ENCODE data around the gene MEIOB. TPM values are rescaled to one million over a fixed set of nuclear protein-coding genes. Genes with fewer than 3 reads are reported as not detected.

The MEIOB gene
- polyA plus RNA-seq, 3 donors = not detected

DNA sequence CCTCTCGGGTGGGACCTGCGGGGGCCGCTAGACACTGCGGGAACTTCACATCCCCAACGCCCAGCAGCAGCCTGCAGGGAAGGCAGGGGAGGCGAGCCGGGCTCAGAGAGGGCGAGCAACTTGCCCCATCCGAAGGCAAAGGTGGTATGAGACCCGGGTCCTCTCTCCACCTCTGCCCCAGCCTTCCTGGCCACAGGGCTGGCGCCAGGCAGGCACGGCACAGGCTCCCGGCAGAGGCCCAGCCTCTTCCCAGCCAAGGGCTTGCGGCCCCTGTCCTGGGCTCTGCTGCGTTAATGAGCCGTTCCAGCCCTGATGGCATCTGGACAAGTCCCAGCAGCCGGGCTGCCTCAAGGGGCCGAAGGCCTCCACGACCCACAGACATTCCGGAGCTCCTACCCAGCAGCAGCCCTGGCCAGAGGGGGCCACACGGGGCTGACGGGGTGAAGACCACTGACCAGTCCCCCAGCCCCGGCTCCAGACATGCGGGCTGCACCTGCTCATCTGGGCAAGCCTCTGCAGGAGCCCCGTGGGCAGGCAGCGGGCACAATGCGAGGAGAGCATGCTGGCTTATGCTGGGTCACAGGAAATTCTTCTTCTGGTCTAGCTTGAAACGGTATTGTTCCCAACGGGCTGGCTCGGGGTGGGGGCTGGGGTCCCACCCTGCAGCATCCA lies 47.5 kb upstream of the MEIOB start:
- Histone ChIP-seq H4K20me1 (ENCODE audit: insufficient read depth, low read length) (no peaks in the 10 kb centered on the region), H3K36me3 (replicated peaks in 1 of 2; ENCODE audit: control insufficient read depth in 1 of 2, insufficient read depth in 2 of 2, low read length in 2 of 2) (no peaks in the 10 kb centered on the region), H3K4me1 (ENCODE audit: control insufficient read depth in 1 of 2, insufficient read depth in 2 of 2, low read length in 2 of 2) (peaks cover 6 to 9% of the 10 kb centered on the region in 2 donors), H2AFZ (ENCODE audit: insufficient read depth, low read depth, low read length, poor library complexity, severe bottlenecking) (no peak overlapping the region), H3K9me3 (replicated peaks in 1 of 2; ENCODE audit: control insufficient read depth in 1 of 2, insufficient read depth in 1 of 2, low read length in 2 of 2) (peaks cover 0 to 15% of the 10 kb centered on the region in 2 donors), H3K9ac (ENCODE audit: insufficient read depth, low read length, poor library complexity, severe bottlenecking) (no peak overlapping the region), H3K4me2 (replicated peaks; ENCODE audit: extremely low read depth, low read length, poor library complexity, severe bottlenecking) (no peak overlapping the region), H3K79me2 (ENCODE audit: insufficient read depth, low read length) (no peaks in the 10 kb centered on the region), H3K27ac (ENCODE audit: low read depth in 1 of 2, low read length in 2 of 2) (no peak overlapping the region), H3K4me3 (replicated peaks in 1 of 3; ENCODE audit: low read depth in 2 of 3, low read length in 3 of 3) (no peak overlapping the region), H3K27me3 (ENCODE audit: control insufficient read depth in 2 of 2, insufficient read depth in 2 of 2, low read length in 2 of 2) (peaks cover 18 to 87% of the 10 kb centered on the region in 2 donors)
- no peak for DNase-seq
- Mint-ChIP-seq H3K4me1 (peaks cover 16% of the 10 kb centered on the region), H3K36me3 (peaks cover 0 to 6% of the 10 kb centered on the region in 2 donors), H3K27me3 (ENCODE audit: low read depth in 3 of 3) (peaks cover 82 to 96% (median 92%) of the 10 kb centered on the region in 3 donors), H3K27ac (no peak overlapping the region), H3K9me3 (peaks cover 0 to 20% (median 6%) of the 10 kb centered on the region in 7 donors), H3K4me3 (peak overlapping the region in 1 of 2 donors; percentile 75)
- TF ChIP-seq, protein P1, sequence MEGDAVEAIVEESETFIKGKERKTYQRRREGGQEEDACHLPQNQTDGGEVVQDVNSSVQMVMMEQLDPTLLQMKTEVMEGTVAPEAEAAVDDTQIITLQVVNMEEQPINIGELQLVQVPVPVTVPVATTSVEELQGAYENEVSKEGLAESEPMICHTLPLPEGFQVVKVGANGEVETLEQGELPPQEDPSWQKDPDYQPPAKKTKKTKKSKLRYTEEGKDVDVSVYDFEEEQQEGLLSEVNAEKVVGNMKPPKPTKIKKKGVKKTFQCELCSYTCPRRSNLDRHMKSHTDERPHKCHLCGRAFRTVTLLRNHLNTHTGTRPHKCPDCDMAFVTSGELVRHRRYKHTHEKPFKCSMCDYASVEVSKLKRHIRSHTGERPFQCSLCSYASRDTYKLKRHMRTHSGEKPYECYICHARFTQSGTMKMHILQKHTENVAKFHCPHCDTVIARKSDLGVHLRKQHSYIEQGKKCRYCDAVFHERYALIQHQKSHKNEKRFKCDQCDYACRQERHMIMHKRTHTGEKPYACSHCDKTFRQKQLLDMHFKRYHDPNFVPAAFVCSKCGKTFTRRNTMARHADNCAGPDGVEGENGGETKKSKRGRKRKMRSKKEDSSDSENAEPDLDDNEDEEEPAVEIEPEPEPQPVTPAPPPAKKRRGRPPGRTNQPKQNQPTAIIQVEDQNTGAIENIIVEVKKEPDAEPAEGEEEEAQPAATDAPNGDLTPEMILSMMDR (IDR thresholded peaks at IDR 0.05) = no peak
- WGBS (ENCODE audit: insufficient coverage) = 37% methylated on average over 29 of the region's 30 CpGs
- intact Hi-C loops (cut with micrococcal nuclease) = no loop called here

DNA sequence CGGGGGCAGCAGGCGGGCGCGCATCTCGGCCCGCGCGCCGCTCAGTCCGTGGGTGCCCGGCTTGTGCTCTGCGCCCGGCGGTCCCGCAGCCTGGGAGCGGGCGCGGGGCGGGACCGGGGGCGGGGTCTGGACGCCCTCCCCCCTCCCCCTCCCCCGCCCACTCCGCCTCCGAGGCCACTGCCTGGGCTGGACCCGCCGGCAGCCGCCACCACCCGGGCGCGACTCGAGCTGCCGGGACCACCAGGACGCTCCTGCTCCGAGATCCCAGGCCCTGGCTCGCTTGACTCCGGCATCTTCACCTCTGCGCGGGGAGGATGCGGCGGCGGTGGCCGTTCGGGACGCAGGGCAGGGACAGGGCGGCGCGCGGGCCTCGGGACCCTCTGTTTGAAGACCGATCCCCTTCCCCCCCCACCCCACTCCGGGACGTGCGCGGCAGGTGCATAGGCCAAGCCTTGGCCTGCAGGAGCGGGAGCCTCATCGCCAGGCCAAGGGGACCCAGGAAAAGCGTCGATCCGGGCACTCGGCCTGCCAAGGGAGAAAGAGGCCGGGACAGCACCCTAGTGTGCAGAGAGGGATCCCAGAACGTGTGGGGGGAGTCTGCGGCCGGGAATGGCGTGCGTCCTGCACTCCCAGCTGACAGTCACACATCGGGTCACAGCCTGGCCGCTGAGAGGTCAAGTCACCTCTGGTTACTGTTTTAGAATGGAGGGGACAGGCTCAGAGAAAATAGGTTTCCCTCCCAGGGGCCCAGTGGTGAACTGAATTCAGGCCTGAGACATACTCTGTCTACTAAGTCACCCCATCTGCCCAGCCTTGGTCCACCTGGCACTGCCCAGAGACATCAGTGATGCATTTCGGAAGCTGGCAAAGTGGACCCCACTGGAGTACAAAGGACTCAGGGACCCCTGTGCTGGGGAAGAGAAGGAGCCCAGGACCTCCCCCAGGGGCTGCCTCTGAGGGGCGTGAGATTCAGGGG lies 46.7 kb upstream of the MEIOB start, which contains the start of gene HS3ST6:
HS3ST6 (minus strand) TSS at position 65 of the 976 bp plus-strand sequence. CDS start 92 bp downstream, outside the sequence.
- no peak within 1 kb of the TSS for H3K27ac Mint-ChIP-seq
- Histone ChIP-seq H3K9me3 (replicated peaks in 1 of 2; ENCODE audit: control insufficient read depth in 1 of 2, insufficient read depth in 1 of 2, low read length in 2 of 2) (peaks cover 0 to 15% of the 10 kb centered on the region in 2 donors), H3K27me3 (ENCODE audit: control insufficient read depth in 2 of 2, insufficient read depth in 2 of 2, low read length in 2 of 2) (peaks cover 18 to 85% of the 10 kb centered on the region in 2 donors), H4K20me1 (ENCODE audit: insufficient read depth, low read length) (no peaks in the 10 kb centered on the region), H3K4me3 (replicated peaks in 1 of 3; ENCODE audit: low read depth in 2 of 3, low read length in 3 of 3) (no peak within 1 kb of the TSS), H3K79me2 (ENCODE audit: insufficient read depth, low read length) (no peaks in the 10 kb centered on the region), H3K9ac (ENCODE audit: insufficient read depth, low read length, poor library complexity, severe bottlenecking) (no peak within 1 kb of the TSS), H2AFZ (ENCODE audit: insufficient read depth, low read depth, low read length, poor library complexity, severe bottlenecking) (no peak within 1 kb of the TSS), H3K4me1 (ENCODE audit: control insufficient read depth in 1 of 2, insufficient read depth in 2 of 2, low read length in 2 of 2) (peaks cover 5 to 7% of the 10 kb centered on the region in 2 donors), H3K27ac (ENCODE audit: low read depth in 1 of 2, low read length in 2 of 2) (no peak within 1 kb of the TSS), H3K36me3 (replicated peaks in 1 of 2; ENCODE audit: control insufficient read depth in 1 of 2, insufficient read depth in 2 of 2, low read length in 2 of 2) (no peaks in the 10 kb centered on the region), H3K4me2 (replicated peaks; ENCODE audit: extremely low read depth, low read length, poor library complexity, severe bottlenecking) (no peak within 1 kb of the TSS)
- intact Hi-C loops (cut with micrococcal nuclease) = no loop called here
- peaks cover 16% of the 10 kb centered on the region for H3K4me1 Mint-ChIP-seq
- peaks cover 0 to 6% of the 10 kb centered on the region in 2 donors for H3K36me3 Mint-ChIP-seq
- H3K9me3 Mint-ChIP-seq = peaks cover 0 to 20% (median 6%) of the 10 kb centered on the region in 7 donors
- WGBS (ENCODE audit: insufficient coverage) = 6% methylated on average over 47 of the region's 71 CpGs
- TF ChIP-seq, protein P1 (IDR thresholded peaks at IDR 0.05) = no peak
- peak within 1 kb of the TSS in 1 of 2 donors; percentile 73 for H3K4me3 Mint-ChIP-seq
- no peak for DNase-seq
- peaks cover 78 to 96% (median 90%) of the 10 kb centered on the region in 3 donors for H3K27me3 Mint-ChIP-seq (ENCODE audit: low read depth in 3 of 3)

All from CD14-positive monocyte (primary cell).